Upper lobe of left lung (tissue), 4 donors: Measurements from ENCODE around the gene SYNE2.

Source experiments
- EP300 ChIP-seq, 4 donors: sonication (generic); formaldehyde crosslinking; IDR thresholded peaks; one replicate each; pipeline ENCODE4 v1.5.1; 2017; ENCODE audit warnings: antibody characterized with exemption in 4 of 4, control low read depth in 2 of 4
- POLR2A ChIP-seq, 4 donors: fragments of 450-650 bp; IDR thresholded peaks; one replicate each; pipeline ENCODE4 v1.5.1; 2016 to 2017; ENCODE audit warnings: antibody characterized with exemption in 4 of 4, mild to moderate bottlenecking in 2 of 4
- POLR2AphosphoS5 ChIP-seq, 2 donors: sonication (generic); formaldehyde crosslinking; IDR thresholded peaks; one replicate each; pipeline ENCODE4 v1.5.1; 2017; ENCODE audit warnings: antibody characterized with exemption in 2 of 2
- TF ChIP-seq, protein P1 (sequence below), 6 experiments: fragments of 450-650 bp in 4 of 6; fragments of 200-600 bp in 2 of 6; sonication (generic) in 2 of 6; IDR thresholded peaks; one replicate each; pipeline ENCODE4 v1.5.1; 2016 to 2019; ENCODE audit warnings: antibody characterized with exemption in 6 of 6

DNA sequence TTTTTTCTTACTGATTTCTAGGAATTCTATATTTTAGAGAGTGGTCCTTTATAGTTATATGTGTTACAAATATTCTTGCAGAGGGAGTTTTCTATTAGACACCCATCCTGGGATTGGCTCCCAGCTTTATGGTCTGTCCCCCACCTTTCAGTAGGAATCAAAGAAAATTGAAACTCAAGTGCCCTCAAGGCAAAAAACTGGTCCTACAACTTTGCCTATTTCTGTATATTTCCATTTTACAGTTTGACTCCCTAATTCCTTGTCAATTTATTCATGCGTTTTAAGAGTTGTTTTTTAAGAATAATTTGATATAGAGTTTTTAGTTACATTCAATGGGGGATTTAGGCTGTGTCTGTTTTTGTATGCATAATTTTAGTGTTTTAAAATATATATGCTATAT lies 208.9 kb downstream of the SYNE2 start:
- TF ChIP-seq POLR2A (IDR thresholded peaks at IDR 0.05) = no peak
- no peak for TF ChIP-seq POLR2AphosphoS5 (IDR thresholded peaks at IDR 0.05)
- TF ChIP-seq, protein P1, sequence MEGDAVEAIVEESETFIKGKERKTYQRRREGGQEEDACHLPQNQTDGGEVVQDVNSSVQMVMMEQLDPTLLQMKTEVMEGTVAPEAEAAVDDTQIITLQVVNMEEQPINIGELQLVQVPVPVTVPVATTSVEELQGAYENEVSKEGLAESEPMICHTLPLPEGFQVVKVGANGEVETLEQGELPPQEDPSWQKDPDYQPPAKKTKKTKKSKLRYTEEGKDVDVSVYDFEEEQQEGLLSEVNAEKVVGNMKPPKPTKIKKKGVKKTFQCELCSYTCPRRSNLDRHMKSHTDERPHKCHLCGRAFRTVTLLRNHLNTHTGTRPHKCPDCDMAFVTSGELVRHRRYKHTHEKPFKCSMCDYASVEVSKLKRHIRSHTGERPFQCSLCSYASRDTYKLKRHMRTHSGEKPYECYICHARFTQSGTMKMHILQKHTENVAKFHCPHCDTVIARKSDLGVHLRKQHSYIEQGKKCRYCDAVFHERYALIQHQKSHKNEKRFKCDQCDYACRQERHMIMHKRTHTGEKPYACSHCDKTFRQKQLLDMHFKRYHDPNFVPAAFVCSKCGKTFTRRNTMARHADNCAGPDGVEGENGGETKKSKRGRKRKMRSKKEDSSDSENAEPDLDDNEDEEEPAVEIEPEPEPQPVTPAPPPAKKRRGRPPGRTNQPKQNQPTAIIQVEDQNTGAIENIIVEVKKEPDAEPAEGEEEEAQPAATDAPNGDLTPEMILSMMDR (IDR thresholded peaks at IDR 0.05) = no peak
- TF ChIP-seq EP300 (IDR thresholded peaks at IDR 0.05) = no peak
